Measurements from ENCODE around the gene UBAP1L. TPM values are rescaled to one million over a fixed set of nuclear protein-coding genes. Genes with fewer than 3 reads are reported as not detected.
"Not testable (repeated sequence)": the region's sequence is repeated elsewhere in the genome, so short reads cannot be mapped to it uniquely, and the experiment has no call there.

The UBAP1L gene
- 0.06 TPM in 1 of 2 replicates, not detected in the other for total RNA-seq (2014; rRNA removed; shearing (Covaris generic))

DNA sequence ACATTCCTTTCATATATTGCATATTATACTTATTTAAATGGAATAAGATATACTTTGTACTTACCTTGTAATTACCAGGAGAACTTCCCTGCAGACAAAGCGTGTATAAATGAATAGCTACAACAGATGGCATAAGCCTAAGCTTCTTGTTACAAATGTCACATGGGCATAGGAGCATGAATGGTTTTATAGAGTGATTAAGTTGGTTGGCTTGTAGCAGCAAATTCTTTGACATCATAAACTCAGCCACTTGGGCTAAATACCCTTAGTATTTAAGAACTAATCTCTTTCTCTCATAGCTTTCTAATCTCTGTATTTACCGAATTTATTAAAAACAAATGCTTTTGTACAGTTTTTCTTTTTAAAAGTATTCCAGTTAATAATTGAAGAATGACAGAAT lies at the start of gene UBAP1L:
TSS of gene UBAP1L (minus strand) at position 115 of the 400 bp plus-strand sequence. CDS start 8,985 bp downstream, outside the sequence.
- DNase-seq (ENCODE audit: low spot score) = no peak

DNA sequence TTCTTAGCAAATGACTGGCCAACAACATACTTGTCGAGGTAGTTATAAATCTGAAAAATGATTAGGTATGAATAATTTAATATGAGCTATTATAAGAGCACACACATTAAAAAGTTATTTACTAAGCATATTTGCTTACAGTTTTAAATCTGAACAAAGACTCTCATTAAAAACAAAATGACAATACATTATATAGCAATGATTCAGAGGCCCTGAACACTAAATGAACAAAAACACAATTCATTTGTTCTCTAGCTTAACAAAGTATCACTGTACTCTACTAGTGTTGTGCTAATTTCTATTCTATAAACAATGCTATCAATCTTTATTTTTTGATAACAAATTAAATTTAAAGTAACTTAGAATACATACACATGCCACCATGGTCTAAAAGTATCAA lies 49.1 kb upstream of the UBAP1L start:
- DNase-seq (ENCODE audit: low spot score) = no peak

DNA sequence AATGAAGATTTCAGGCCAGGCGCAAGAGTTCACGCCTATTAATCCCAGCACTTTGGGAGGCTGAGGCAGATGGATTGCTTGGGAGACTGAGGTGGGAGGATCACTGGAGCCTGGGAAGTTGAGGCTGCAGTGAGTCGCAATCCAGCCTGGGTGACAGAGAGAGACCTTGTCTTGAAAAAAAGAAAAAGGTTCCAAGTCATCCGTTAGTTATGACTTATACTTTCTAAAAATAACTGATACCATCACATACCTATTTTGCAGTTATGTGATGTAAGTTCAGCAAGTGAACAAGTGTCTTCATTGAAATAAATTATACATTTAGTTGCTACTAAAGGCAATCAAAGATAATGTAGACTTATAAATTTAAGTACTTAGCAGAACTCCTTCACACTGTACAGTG lies 48.0 kb upstream of the UBAP1L start:
- DNase-seq (ENCODE audit: low spot score) = no peak

DNA sequence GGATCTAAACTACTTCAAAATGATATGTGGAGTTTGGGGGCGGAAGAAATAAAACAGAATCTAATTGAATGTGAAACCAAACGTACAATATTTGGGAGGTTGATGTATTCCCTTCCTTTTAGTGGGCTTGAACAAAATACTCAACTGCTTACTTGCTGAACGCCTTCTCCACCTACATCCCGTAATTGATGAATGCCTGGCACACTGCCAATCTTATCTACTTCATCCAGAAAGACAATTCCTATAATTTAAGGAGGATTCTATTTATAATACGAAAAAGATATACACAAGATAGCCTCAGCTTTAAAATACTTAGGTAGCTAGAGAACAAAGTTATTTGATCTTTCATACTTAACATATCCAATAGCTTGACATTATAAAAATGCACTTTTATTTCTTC lies 41.7 kb upstream of the UBAP1L start:
- no peak for DNase-seq (ENCODE audit: low spot score)

DNA sequence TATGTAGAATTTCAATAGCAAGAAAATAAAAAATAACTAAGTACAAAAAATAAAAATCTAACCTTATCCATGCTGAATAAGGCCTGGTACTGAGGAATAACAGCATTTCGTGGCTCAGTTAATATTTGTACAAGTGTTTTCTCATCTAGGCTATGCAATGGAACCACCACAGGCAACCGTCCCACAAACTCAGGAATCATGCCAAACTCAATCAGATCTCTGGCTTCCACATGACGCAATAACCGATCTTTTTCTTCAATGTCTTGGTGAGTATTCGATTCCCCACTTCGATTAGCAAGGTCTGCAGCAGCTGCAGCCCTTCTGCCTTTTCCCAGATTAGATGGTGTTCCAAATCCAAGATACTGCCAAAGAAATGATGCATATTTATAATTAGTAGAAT lies 39.7 kb upstream of the UBAP1L start:
- DNase-seq (ENCODE audit: low spot score) = no peak

DNA sequence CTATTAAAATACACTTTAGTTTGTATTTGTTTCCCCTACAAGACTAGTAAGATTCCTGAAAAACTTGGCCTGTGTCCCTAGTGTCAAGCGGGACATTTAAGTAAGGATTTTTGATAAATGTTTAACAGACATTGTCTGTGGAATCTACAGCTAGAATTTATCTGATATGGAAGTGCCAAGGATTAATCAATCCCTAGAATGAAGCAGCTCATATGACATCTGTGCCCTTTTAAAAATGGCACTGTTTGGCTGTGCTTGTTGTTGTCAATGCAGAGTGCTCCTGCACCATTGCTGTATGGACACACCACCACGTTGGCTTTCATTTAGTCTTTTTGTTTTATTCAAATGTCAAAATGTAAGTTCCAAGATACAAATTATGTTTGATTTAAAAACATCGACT lies 32.9 kb upstream of the UBAP1L start:
- no peak for DNase-seq (ENCODE audit: low spot score)

DNA sequence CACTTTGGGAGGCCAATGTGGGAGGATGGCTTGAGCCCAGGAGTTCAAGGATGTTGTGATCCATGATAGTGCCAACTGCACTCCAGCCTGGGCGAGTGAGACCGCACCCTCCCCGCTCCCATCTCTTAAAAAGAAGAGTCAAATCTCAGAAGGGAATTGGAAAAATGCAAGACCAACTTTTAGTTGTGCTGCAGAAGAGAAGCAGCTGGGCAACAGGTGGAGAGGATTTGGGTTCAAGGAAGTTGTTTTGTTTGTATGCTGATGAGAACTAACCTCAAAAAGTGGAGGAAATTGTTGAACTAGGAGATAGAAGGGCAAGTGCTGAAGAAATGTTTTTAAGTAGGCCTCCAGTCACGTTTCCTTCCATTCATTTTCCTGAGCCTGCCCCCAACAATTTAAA lies 31.4 kb upstream of the UBAP1L start:
- no peak for DNase-seq (ENCODE audit: low spot score)

DNA sequence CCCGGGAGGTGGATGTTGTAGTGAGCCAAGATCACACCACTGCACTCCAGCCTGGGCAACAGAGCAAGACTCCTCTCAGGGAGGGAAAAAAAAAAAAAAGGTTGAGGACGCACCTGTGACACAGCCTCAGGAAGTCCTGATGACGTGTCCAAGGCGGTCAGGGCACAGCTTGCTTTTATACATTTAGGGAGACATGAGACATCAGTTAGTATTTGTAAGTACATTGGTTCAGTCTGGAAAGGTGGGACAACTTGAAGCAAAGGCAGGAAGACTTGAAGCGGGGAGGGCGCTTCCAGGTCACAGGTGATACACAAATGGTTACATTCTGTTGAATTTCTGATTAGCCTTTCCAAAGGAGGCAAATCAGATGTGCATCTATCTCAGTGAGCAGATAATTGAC lies 23.6 kb upstream of the UBAP1L start:
- DNase-seq (ENCODE audit: low spot score) = not testable (repeated sequence)

DNA sequence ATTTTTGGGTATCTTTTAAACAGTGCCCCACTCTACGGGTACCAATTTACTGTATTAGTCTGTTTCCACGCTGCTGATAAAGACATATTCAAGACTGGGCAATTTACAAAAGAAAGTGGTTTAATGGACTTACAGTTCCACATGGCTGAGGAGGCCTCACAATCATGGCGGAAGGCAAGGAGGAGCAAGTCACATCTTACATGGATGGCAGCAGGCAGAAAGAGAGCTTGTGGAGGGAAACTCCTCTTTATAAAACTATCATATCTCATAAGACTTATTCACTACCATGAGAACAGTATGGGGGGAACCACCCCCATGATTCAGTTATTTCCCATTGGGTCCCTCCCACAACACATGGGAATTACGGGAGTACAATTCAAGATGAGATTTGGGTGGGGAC lies 22.9 kb upstream of the UBAP1L start:
- not testable (repeated sequence) for DNase-seq (ENCODE audit: low spot score)

DNA sequence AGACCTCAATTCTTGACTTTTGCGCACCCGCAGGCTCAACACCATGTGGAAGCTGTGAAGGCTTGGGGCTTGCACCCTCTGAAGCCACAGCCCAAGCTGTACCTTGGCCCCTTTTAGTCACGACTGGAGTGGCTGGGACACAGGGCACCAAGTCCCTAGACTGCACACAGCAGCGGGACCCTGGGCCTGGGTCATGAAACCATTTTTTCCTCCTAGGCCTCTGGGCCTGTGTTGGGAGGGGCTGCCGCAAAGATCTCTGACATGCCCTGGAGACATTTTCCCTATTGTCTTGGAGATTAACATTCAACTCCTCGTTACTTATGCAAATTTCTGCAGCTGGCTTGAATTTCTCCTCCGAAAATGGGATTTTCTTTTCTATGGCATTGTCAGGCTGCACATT lies 22.1 kb upstream of the UBAP1L start:
- not testable (repeated sequence) for DNase-seq (ENCODE audit: low spot score)

DNA sequence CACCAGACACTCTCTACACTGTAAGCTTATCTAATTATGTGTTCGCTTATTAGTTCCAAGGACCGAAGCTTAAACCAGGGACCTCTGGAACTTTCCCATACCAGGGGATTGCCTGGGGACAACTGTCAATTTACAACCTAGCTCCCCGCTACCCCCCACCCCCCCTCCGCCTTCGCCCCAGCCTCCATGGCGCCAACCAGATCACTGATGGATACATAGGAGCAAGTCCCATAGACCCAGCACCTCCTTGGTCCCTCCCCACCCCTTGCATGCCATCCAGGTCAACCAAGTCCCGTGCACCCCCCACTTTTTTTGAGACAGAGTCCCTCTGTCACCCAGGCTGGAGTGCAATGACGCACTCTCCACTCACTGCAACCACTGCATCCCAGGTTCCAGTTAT lies 19.5 kb upstream of the UBAP1L start:
- DNase-seq (ENCODE audit: low spot score) = no peak

DNA sequence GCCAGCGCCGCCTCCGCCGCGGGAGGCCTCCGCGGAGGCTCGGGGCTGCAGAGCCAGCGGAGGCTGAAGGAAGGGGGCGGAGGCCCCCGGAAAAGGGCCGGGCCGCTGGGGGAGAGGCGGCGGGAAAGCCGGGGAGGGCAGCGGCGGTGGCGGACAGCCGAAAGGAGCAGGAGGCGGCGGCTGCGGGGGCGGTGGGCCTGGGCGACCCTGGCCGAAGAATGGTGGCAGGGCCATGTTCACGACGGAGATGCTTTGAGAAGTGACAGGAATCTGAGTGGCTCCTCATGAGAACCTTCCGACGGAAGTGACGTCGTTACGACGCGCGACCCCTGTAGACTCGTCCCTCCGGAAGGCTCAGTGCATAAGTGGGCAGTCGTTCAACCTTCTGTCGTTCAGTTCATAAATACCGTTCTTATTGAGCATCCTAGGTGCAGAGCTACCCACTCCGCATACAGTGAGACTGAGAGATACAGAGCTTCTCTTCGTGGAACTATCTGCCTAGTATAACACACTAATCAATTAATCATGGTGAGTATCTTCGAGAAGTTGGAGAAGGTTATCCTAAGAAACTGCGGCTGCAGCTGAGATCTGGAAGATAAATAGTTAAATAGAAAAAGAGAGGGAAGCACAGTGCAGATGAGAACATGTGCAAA lies 18.7 kb upstream of the UBAP1L start, which contains the start of gene PDCD7:
TSS of gene PDCD7 (minus strand) at position 261 of the 653 bp plus-strand sequence. CDS start at position 234, 27 bp downstream.
- peak; percentile 91 for DNase-seq (ENCODE audit: low spot score)

DNA sequence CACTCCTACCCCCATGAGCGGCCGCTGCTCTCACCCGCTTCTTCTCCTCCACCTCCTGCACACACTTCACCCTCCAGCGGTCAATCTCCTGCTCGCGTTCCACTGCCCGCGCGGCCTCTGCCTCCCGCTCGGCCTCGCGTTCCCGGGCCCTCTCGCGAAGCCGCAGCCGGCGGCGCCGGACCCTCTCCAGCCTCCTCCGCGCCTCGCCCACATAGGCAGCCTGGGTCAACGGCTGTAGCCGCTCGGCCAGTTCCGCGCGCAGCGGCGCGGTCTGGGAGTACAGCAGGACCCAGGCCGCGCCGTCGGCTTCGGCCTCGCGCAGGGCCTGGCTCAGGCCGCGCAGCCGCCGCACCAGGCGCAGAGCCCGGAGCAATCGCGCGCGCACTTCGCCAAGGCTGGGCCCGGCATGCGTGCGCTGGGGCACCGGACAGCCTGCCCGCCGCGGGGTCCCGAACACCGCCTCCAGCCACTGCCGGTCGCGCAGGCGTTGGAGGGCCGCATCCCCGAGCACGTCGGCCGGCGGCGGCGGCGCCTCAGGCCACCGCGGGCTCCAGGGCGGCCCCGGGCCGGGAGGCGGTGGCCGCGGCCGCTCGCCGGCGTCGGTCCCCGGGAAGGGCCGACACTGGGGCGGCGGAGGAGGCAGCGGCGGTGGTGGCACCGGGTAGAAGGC lies 18.0 kb upstream of the UBAP1L start:
- no peak for DNase-seq (ENCODE audit: low spot score)

DNA sequence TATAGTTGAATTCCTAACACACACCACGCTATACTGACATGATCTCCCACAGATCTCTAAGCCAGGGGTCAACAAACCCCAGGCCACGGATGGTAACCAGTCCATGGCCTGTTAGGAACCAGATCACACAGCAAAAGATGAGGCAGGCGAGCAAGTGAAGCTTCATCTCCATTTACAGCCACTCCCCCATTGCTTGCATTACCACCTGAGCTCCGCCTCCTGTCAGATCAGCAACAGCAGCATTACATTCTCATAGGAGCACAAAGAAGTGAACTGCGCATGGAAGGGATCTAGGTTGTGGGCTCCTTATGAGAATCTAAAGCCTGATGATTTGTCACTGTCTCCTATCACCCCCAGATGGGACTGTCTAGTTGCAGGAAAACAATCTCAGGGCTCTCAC lies 15.9 kb upstream of the UBAP1L start:
- no peak for DNase-seq (ENCODE audit: low spot score)

DNA sequence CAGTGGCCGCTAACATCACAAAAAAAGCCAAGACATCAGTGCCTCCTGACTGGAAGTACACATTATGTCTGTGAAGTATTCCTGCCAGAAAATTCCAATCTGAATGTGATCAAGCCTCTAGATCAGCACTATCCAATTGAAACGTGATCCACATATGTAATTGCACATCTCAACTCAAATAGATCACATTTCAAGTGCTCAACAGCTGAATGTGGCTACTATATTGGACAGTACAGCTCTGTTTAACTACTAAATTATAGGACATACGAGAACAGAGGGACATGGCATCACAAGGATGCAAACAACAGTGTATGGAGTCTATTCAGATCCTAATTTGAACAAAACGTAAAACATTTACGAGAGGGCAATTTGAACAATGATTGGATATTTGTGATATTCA lies 542 bp upstream of the UBAP1L start:
- DNase-seq (ENCODE audit: low spot score) = no peak

DNA sequence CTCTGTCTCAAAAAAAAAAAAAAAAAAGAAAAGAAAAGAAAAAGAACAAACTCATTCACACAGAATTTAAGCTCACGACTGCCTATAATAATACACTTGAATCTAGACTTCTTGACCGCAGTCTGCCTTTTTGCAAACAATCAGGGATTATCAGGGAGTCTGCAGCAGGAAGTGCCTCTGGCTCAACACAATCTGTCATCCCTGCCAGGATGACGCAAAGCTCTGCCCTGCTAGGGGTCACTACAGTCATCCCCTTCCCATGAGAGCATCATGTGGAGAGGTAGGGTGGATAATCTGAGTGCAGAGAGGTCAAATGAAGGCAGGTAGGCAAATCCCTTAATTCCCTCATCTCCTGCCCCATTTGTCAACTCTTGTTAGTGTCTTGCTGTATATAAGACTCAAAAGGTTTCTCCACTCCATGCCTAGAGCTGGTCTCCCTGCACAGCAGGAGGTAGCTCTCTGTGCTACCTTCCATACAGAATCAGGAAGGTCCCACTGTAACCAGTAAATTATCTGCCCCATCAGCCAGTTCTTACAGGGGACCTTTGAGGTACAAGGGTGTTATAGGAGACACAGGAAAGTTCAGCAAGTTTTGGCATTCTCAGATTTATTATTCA lies 4.2 kb downstream of the UBAP1L start:
- peak; percentile 56 for DNase-seq (ENCODE audit: low spot score)

DNA sequence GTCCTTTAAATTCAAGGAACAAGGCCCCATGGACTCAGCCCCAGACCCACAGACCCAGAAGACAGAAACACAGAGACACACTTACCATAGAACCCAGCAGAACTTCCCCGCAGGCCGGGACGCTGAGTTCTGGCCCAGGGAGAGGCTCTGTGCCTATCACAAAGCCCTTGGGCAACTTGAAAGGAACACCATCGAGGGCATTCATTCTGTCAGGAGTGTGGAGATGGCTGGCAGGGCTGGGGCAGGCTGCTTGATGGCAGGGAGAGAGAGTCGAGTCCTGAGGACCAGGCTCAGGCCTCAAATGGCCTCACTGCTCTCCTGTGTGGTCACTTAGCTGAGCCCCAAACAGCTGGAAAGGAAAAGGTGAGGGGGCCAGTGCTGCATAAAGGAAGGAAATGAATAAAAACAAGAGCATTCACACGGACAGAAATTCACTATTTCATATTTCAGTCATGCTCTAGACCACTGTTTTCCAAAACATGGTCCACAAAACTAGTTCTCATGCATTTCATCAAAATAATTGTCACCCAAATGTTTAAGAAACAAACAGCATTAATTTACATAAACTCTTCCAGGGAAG lies 8.9 kb downstream of the UBAP1L start:
- no peak for DNase-seq (ENCODE audit: low spot score)

DNA sequence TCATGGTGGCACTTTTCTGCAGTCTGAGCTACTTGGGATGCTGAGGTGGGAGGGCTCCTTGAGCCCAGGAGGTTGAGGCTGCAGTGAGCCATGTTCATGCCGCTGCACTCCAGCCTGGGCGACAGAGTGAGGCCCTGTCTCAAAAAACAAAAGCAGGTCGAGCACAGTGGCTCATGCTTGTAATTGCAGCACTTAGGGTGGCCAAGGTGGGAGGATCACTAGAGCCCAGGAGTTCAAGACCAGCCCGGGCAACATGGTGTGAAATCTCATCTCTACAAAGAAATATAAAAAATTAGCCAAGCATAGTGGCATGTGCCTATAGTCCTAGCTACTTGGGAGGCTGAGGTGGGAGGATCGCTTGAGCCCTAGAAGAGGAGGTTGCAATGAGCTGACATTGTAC lies 10.0 kb downstream of the UBAP1L start:
- no peak for DNase-seq (ENCODE audit: low spot score)

DNA sequence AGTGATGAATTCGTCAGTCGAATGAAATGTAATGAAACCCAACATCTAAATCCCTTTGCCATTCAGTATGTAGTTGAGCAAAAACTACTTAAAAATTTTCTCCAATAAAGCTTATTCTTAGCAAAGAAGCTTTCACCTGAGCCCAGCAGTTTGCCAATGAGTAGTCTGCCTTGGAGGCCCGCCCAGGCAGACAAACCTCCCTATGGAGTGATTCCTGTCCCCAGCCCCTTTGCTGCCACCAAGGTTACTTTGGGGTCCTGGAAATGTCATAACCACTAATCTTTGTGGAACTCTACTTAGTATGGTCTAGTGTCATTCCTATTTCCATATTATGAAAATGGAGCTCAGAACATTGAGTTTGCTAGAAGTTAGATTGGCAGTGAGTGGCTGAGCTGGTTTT lies 12.1 kb downstream of the UBAP1L start:
- no peak for DNase-seq (ENCODE audit: low spot score)

DNA sequence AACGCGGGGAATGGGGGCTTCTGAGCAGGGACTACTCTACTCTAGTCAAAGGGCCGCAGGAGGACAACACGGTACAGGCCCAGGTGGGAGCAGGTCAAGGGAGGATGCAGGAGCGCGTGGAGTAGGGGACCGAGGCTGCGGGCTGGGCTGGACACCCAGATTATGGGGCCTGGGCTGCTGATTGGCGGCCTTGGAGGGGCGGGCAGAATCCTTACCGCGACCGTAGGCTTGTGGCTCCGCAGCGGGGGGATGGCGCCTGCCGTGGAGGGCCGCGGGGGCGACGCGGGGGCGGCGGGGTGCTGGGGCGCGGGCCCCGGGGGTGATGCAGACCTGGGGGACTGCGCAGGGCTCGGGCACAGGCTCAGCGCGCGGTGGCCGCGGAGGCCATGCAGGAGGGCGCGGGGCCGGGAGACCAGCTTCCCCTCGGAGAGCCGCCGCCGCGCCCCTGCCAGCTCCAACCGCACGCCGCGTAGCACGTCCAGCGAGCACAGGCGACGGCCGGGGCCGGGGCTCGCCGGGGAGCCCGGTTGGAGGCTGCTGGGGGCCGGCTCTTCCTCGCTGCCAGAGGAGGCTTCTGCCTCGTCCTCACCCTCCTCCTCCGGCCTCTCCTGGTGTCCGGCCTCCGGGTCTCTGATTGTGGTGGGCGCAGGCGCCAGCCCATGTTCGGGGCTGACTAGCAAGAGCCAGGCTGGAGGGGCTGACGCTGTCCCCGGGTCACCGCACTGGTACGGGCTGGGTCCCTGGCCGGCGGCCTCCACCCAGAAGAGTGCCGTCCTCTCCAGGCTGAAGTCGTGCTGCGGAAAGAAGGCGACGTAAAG lies 12.9 kb downstream of the UBAP1L start:
- DNase-seq (ENCODE audit: low spot score) = no peak

DNA sequence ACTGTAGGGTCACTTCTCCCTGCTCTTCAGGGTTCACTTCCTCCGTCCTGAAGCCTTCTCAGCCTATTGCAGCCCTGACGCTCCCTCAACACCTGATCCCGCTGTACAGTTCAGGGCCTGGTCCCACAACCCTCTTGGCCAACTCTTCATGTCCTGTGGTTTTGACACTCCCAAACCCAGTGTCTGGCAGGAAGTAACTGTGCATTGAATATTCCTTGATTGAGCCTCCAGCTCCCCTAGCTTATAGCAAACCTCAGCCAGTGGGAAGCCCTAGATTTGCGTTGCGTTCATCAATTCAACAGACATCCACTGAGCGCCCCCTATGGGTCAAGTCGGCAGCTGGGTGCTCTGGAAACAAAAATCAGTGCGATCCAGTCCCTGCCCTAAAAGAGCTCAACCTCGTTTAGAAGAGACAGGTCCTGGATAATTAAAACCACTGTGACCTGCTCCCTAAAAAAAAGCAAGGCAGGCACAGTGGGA lies 13.5 kb downstream of the UBAP1L start:
- no peak for DNase-seq (ENCODE audit: low spot score)

DNA sequence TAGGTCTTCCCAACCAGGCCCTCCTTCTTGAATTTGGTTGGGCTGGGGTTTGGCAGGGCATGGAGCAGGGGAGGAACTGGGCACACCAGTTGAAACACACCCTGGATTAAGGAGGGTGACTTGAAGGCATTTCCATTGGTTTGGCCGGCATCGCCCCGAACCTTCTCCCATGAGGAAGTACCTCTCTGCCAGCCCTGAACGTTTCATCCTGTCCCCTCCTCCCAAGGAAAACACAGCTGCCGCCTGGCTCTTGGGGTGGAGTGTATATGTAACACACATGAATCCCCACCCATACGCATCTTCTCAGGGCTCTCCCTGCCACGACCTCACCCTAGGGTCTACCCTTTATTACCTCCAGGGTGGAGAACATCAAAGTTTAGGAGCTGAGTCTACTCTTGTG lies 14.6 kb downstream of the UBAP1L start:
- DNase-seq (ENCODE audit: low spot score) = no peak
